Activated naive CD8-positive, alpha-beta T cell treated with anti-CD3 and anti-CD28 coated beads, Interleukin-2, amount 10 ng/mL, durations not matched to agents 7 days and 5 days (primary cell): ENCODE measurements around the gene TMEM35A. TPM values are rescaled to one million over a fixed set of nuclear protein-coding genes. Genes with fewer than 3 reads are reported as not detected.

ENCODE experiments used
- ATAC-seq: fragments of 150-1000 bp; cut with Tn5 transposase; one replicate; pipeline ENCODE4 v1.10.0; 2021; ENCODE audit warnings: low read depth, moderate library complexity
- POLR2A ChIA-PET: fragments of 350-600 bp; sonication (Branson Sonifier 250); formaldehyde crosslinking; loops from one replicate; lab custom pipeline; 2021; ENCODE audit warnings: antibody characterized with exemption; lab: Charles Lee
- DNase-seq: peaks from one replicate; pipeline ENCODE4 v3.0.0; 2021
- H3K27ac Mint-ChIP-seq: one replicate; pipeline ENCODE4 v1.8.0; 2022; ENCODE audit warnings: mild to moderate bottlenecking, mixed read lengths
- H3K27me3 Mint-ChIP-seq: one replicate; pipeline ENCODE4 v1.8.0; 2022; ENCODE audit warnings: mild to moderate bottlenecking, moderate library complexity, mixed read lengths
- H3K36me3 Mint-ChIP-seq: one replicate; pipeline ENCODE4 v1.8.0; 2021; ENCODE audit warnings: mild to moderate bottlenecking, mixed read lengths
- H3K4me1 Mint-ChIP-seq: one replicate; pipeline ENCODE4 v1.8.0; 2021; ENCODE audit warnings: mixed read lengths
- H3K4me3 Mint-ChIP-seq: one replicate; pipeline ENCODE4 v1.8.0; 2022; ENCODE audit warnings: mild to moderate bottlenecking, moderate library complexity, mixed read lengths
- H3K9me3 Mint-ChIP-seq: one replicate; pipeline ENCODE4 v1.8.0; 2021; ENCODE audit warnings: mixed read lengths
- total RNA-seq, 2 experiments: library from RNA; stranded (reverse); gene quantifications; one replicate each; pipeline ENCODE4 v1.2.3, GENCODE V29; 2021

The TMEM35A gene
- total RNA-seq, 2 experiments from 2014 or later: not detected

DNA sequence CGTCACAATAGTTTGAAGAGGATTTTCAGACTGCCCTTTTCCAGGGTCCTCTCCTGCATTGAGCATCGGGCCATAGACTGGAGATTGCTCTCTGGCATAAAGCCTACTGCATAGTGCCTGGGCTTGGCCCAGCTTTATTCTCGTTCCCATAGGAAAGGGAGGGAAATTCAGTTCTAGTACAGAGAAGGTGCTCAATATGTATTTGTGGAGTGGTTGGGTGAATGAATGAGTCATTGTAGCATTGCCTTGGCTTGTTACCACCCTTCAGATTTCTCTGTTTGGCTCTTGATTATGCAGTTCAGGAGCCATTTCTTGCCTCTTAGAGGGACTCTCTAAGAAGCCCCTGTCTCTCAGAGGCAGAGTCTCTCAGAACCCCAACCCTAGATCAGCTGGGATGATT lies 2.6 kb downstream of the TMEM35A start:
- POLR2A ChIA-PET: no interaction called here
- Mint-ChIP-seq H3K4me3 (no peak overlapping the region), H3K27me3 (peaks cover 14% of the 10 kb centered on the region)

GRCh38 chrX:101091817-101092216 lies 13.1 kb downstream of the TMEM35A start:
- Mint-ChIP-seq H3K27ac (no peak overlapping the region), H3K27me3 (peaks cover 2% of the 10 kb centered on the region), H3K4me1 (peaks cover 2% of the 10 kb centered on the region), H3K9me3 (no peaks in the 10 kb centered on the region), H3K4me3 (no peak overlapping the region), H3K36me3 (no peaks in the 10 kb centered on the region)
- DNase-seq (no peak), ATAC-seq (no peak)
- POLR2A ChIA-PET: no interaction called here

More for the DNA sequence above, 2.6 kb downstream of the TMEM35A start:
- no peaks in the 10 kb centered on the region for H3K9me3 Mint-ChIP-seq
- H3K27ac Mint-ChIP-seq: no peak overlapping the region
- no peaks in the 10 kb centered on the region for H3K4me1 Mint-ChIP-seq
- DNase-seq: no peak
- H3K36me3 Mint-ChIP-seq: no peaks in the 10 kb centered on the region
- ATAC-seq: no peak

- H3K9me3 Mint-ChIP-seq: no peaks in the 10 kb centered on the region
- peak within 1 kb of the TSS; percentile 94 for H3K4me3 Mint-ChIP-seq
- DNase-seq: peak; percentile 88
- no peaks in the 10 kb centered on the region for H3K27me3 Mint-ChIP-seq
- H3K4me1 Mint-ChIP-seq: peaks cover 20% of the 10 kb centered on the region
- H3K36me3 Mint-ChIP-seq: peaks cover 19% of the 10 kb centered on the region
- POLR2A ChIA-PET: interaction anchor here (0.5 to 1.2 kb wide), 3 partner anchors 43 to 293 kb away, joined by 3 to 4 read pairs (median 4); partner anchors contain the start of gene RPL36A
- ATAC-seq: peak; percentile 100
- H3K27ac Mint-ChIP-seq: peak within 1 kb of the TSS; percentile 81
Measured at GRCh38 chrX:101097546-101098453, 19.1 kb downstream of the TMEM35A start, which contains the start of gene CENPI. Gene CENPI (plus strand): TSS chrX:101098204. CDS start chrX:101101071, 2,867 bp downstream.

DNA sequence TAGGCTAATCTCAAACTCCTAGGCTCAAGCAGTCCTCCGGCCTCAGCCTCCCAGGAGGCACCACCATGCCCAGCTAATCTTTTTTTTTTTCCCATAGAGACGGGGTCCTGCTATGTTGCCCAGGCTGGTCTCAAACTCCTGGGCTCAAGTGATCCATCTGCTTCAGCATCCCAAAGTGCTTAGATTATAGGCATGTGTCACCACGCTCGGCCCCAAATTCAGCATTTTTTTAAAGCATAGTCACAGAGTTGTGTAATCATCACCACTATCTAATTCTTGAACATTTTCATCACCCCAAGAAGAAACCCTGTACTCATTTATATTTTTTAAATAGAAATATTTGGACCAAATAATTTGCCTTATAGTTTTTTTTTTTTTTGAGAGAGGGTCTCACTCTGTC lies 29.6 kb downstream of the TMEM35A start:
- POLR2A ChIA-PET: no interaction called here
- Mint-ChIP-seq H3K9me3 (no peaks in the 10 kb centered on the region), H3K4me1 (no peaks in the 10 kb centered on the region), H3K36me3 (peaks cover 13% of the 10 kb centered on the region), H3K27ac (no peak overlapping the region), H3K27me3 (no peaks in the 10 kb centered on the region), H3K4me3 (no peak overlapping the region)
- no peak for ATAC-seq
- no peak for DNase-seq

DNA sequence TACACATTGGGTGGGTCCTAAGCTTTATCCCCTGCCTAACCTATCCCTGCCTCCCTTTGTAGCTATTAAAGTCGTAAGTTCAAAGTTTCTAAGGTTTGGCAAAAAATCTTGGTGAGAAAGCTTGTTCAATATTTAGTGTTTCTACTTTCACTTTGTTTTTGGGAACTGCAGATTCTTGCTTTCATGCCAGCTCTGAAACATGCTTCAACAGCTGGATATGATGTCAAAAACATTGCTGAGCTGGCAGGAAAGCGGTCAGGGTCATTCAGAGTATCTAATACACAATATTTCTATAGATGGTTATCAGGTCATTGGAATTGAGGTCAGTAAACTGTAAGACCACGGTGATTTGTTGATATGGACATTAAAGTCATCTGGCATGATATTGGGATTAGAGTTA lies 39.0 kb downstream of the TMEM35A start:
- H3K36me3 Mint-ChIP-seq: peaks cover 23% of the 10 kb centered on the region
- ATAC-seq (no peak), DNase-seq (no peak)
- POLR2A ChIA-PET: no interaction called here
- no peaks in the 10 kb centered on the region for H3K4me1 Mint-ChIP-seq
- H3K9me3 Mint-ChIP-seq: no peaks in the 10 kb centered on the region
- H3K27me3 Mint-ChIP-seq: no peaks in the 10 kb centered on the region
- no peak overlapping the region for H3K27ac Mint-ChIP-seq
- H3K4me3 Mint-ChIP-seq: no peak overlapping the region

DNA sequence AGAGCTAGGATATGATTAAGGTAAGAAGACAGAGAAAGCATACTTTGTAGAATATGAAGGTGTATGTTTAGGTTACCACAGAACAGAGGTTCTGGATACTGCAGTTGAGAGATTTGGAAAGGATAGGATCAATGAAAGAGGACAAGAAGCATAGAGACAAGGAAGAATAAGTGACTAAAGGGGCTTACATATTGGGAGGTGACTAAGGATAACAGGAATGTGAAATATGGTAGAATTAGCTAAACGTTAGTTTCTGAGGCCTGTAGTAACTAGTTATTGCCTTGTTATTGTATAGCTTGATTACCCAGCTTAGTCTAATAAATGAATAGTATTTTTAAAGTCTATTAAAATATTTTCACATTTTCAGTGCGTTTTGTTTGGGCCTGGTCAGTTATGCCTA lies 57.6 kb downstream of the TMEM35A start:
- H3K27ac Mint-ChIP-seq: peak overlapping the region; percentile 37
- no peaks in the 10 kb centered on the region for H3K27me3 Mint-ChIP-seq
- H3K4me1 Mint-ChIP-seq: no peaks in the 10 kb centered on the region
- H3K9me3 Mint-ChIP-seq: no peaks in the 10 kb centered on the region
- POLR2A ChIA-PET: interaction anchor here (0.6 kb wide), 1 partner anchor 34 kb away, joined by 3 read pairs; no protein-coding TSS in a partner anchor
- peaks cover 30% of the 10 kb centered on the region for H3K36me3 Mint-ChIP-seq
- H3K4me3 Mint-ChIP-seq: no peak overlapping the region
- no peak for DNase-seq
- no peak for ATAC-seq

Other genes with a start within 250 kb of the TMEM35A start
- not detected for gene NOX1, start 204.5 kb upstream of the TMEM35A start, total RNA-seq
- under 1 TPM; 0.14 to 0.23 TPM for gene XKRX, start 150.0 kb upstream of the TMEM35A start, total RNA-seq
- gene ARL13A, start 109.2 kb upstream of the TMEM35A start, total RNA-seq: not detected
- 10 to 100 TPM; 33.0 to 34.0 TPM for gene TRMT2B, start 26.8 kb upstream of the TMEM35A start, total RNA-seq
- 10 to 100 TPM; 21.4 to 24.6 TPM for gene CENPI, start 19.3 kb downstream of the TMEM35A start, total RNA-seq
- gene DRP2, start 140.9 kb downstream of the TMEM35A start, total RNA-seq: under 1 TPM; 0.58 to 0.91 TPM
- not detected for gene TAF7L, start 212.5 kb downstream of the TMEM35A start, total RNA-seq